Kidney epithelial cell (primary cell): Measurements from ENCODE around the gene MCEE. TPM values are rescaled to one million over a fixed set of nuclear protein-coding genes. Genes with fewer than 3 reads are reported as not detected.
A peak's percentile ranks its signal among the peaks of the same experiment; 100 is the strongest.

ENCODE experiments used
- DNase-seq: peaks from one replicate; pipeline ENCODE4 v3.0.0-alpha.2; 2010; ENCODE audit warnings: low read depth
- H3K27me3 ChIP-seq: 2 replicates; pipeline ENCODE4 v1.6.0; 2011; ENCODE audit warnings: low read length; ENCODE audit not compliant: control insufficient read depth, insufficient read depth
- H3K36me3 ChIP-seq: 2 replicates; pipeline ENCODE4 v1.5.1; 2011; ENCODE audit warnings: low read length; ENCODE audit not compliant: control insufficient read depth, insufficient read depth
- H3K4me3 ChIP-seq: 2 replicates; pipeline ENCODE4 v1.5.1; 2011; ENCODE audit warnings: low read depth, mild to moderate bottlenecking, control low read depth, low read length
- CTCF ChIP-seq: IDR thresholded peaks from 2 replicates; pipeline ENCODE4 v1.5.1; 2011; ENCODE audit warnings: mild to moderate bottlenecking, moderate library complexity, low read length, control low read depth, inconsistent platforms; ENCODE audit not compliant: insufficient read depth, poor library complexity, severe bottlenecking
- total RNA-seq: library from RNA; depleted of rRNA; stranded (reverse); fragments of >200 nt; gene quantifications from 2 replicates; pipeline ENCODE4 v1.2.3, GENCODE V29; 2015

The MCEE gene
- total RNA-seq, 1 donor from 2014 or later, result 6.7 TPM

- TF ChIP-seq CTCF, result no peak
- Histone ChIP-seq H3K36me3 (no peaks in the 10 kb centered on the region), H3K27me3 (no peaks in the 10 kb centered on the region), H3K4me3 (peak overlapping the region; percentile 84)
- DNase-seq, result no peak
These were observed 846 bp upstream of the MCEE start for GRCh38 chr2:71130905-71131244.

GRCh38 chr2:71129902-71130151 is 202 bp downstream of the MCEE start:
- Histone ChIP-seq H3K4me3 (peak overlapping the region; percentile 84), H3K27me3 (no peaks in the 10 kb centered on the region), H3K36me3 (no peaks in the 10 kb centered on the region)
- no peak for TF ChIP-seq CTCF
- DNase-seq, result no peak

- Histone ChIP-seq H3K27me3 (no peaks in the 10 kb centered on the region), H3K36me3 (no peaks in the 10 kb centered on the region), H3K4me3 (peak overlapping the region; percentile 84)
- TF ChIP-seq CTCF, result no peak
- no peak for DNase-seq
These were observed 721 bp downstream of the MCEE start for GRCh38 chr2:71129114-71129901.

- no peak for TF ChIP-seq CTCF
- DNase-seq, result no peak
- H3K27me3 ChIP-seq, result no peaks in the 10 kb centered on the region
- H3K36me3 ChIP-seq, result no peaks in the 10 kb centered on the region
- H3K4me3 ChIP-seq, result no peak overlapping the region
These were observed 3.1 kb downstream of the MCEE start for GRCh38 chr2:71126957-71127356.

- Histone ChIP-seq H3K36me3 (no peaks in the 10 kb centered on the region), H3K4me3 (no peak overlapping the region), H3K27me3 (no peaks in the 10 kb centered on the region)
- TF ChIP-seq CTCF, result no peak
- DNase-seq, result no peak
These were observed 4.3 kb downstream of the MCEE start for GRCh38 chr2:71125506-71126294.
